Fibroblast of lung (primary cell): ENCODE measurements around the gene PLEKHM1. TPM values are rescaled to one million over a fixed set of nuclear protein-coding genes. Genes with fewer than 3 reads are reported as not detected.
"Not testable (repeated sequence)": the region's sequence is repeated elsewhere in the genome, so short reads cannot be mapped to it uniquely, and the experiment has no call there.

Experiments used
- DNase-seq, 2 donors: peaks; one replicate each; pipeline versions ENCODE4 v3.0.0 to v3.0.0-alpha.2; 2010; ENCODE audit warnings: low read depth in 2 of 2
- H2AFZ ChIP-seq: 2 replicates; pipeline ENCODE4 v1.5.1; 2012; ENCODE audit warnings: low read length, control low read depth, inconsistent platforms
- H3K27ac ChIP-seq: 2 replicates; pipeline ENCODE4 v1.5.1; 2011; ENCODE audit warnings: low read length, control low read depth; ENCODE audit not compliant: insufficient read depth
- H3K27me3 ChIP-seq: 2 replicates; pipeline ENCODE4 v1.5.1; 2011; ENCODE audit warnings: mild to moderate bottlenecking, low read length; ENCODE audit not compliant: control insufficient read depth, insufficient read depth
- H3K36me3 ChIP-seq: 2 replicates; pipeline ENCODE4 v1.5.1; 2011; ENCODE audit warnings: low read length; ENCODE audit not compliant: control insufficient read depth, insufficient read depth
- H3K4me1 ChIP-seq: 2 replicates; pipeline ENCODE4 v1.5.1; 2011; ENCODE audit warnings: low read length; ENCODE audit not compliant: control insufficient read depth, insufficient read depth; ENCODE audit errors: extremely low read depth
- H3K4me2 ChIP-seq: 2 replicates; pipeline ENCODE4 v1.5.1; 2011; ENCODE audit warnings: low read length, control low read depth; ENCODE audit not compliant: insufficient read depth; ENCODE audit errors: extremely low read depth
- H3K4me3 ChIP-seq, 4 experiments: fragments of 200-600 bp in 1 of 4; sonication (generic) in 1 of 4; replicated peaks in 1 of 4; 2 replicates each; pipeline ENCODE4 v1.5.1; 2011 to 2016; ENCODE audit warnings: low read length in 4 of 4, low read depth in 3 of 4, mild to moderate bottlenecking in 3 of 4, control low read depth in 2 of 4, inconsistent platforms in 1 of 4, mixed read lengths in 1 of 4; ENCODE audit not compliant: insufficient read depth in 1 of 4; ENCODE audit errors: control extremely low read depth in 1 of 4
- H3K79me2 ChIP-seq: 2 replicates; pipeline ENCODE4 v1.5.1; 2012; ENCODE audit warnings: mild to moderate bottlenecking, low read length, inconsistent platforms; ENCODE audit not compliant: control insufficient read depth, insufficient read depth
- H3K9ac ChIP-seq: 2 replicates; pipeline ENCODE4 v1.5.1; 2011; ENCODE audit warnings: mild to moderate bottlenecking, low read length, control low read depth; ENCODE audit not compliant: insufficient read depth
- H3K9me3 ChIP-seq: 2 replicates; pipeline ENCODE4 v1.5.1; 2012; ENCODE audit warnings: low read depth, low read length; ENCODE audit not compliant: control insufficient read depth, insufficient read depth
- H4K20me1 ChIP-seq: 2 replicates; pipeline ENCODE4 v1.5.1; 2011; ENCODE audit warnings: low read length; ENCODE audit not compliant: control insufficient read depth, insufficient read depth; ENCODE audit errors: extremely low read depth
- EZH2 ChIP-seq: IDR thresholded peaks from 2 replicates; pipeline ENCODE4 v1.5.1; 2012; ENCODE audit warnings: low read length, control low read depth, mild to moderate bottlenecking; ENCODE audit errors: missing control alignments
- polyA plus RNA-seq, 2 donors: library from polyadenylated mRNA; depleted of rRNA in 1 of 2; stranded (reverse) in 1 of 2; unstranded in 1 of 2; fragments of >200 nt; gene quantifications; 2 replicates each; pipeline ENCODE4 v1.2.1, GENCODE V29; 2011 to 2012; ENCODE audit warnings: missing spikeins in 1 of 2
- total RNA-seq: library from RNA; depleted of rRNA; stranded (reverse); fragments of >200 nt; gene quantifications from 2 replicates; pipeline ENCODE4 v1.2.1, GENCODE V29; 2014
- TF ChIP-seq, protein P1 (sequence below), 2 donors: IDR thresholded peaks in 1 of 2; conservative IDR thresholded peaks in 1 of 2; 1 replicate in 1 of 2; 2 replicates in 1 of 2; pipeline ENCODE4 v1.5.1; 2011 to 2012; ENCODE audit warnings: low read length in 2 of 2, control low read depth in 1 of 2, inconsistent platforms in 1 of 2, low read depth in 1 of 2, mild to moderate bottlenecking in 1 of 2

PLEKHM1 gene
- total and polyA plus RNA-seq, 2 donors (not counting 1 experiment from before 2014, with no cell fraction given): 15.8 to 27.9 TPM

DNA sequence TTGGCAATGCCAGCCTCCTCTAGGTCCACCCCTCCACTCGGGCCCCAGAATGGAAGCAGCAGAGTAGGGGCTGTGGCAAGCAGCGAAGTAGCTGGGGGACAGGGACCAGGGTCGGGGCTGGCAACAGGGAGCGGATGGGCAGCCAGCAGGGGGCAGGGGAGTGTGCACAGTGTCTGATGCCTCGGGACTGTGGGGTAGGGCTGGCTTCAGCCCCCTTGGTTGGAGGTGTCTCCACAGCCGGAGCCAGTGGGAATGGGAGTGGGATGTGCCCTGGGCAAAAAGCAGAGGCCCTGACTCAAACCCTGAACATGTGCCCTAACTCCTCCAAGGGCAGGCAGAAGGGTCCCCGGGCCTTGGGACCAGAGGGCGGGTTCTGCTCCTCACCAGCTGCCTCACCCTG, 39.4 kb downstream of the PLEKHM1 start:
- Histone ChIP-seq H3K4me3 (no peak overlapping the region), H3K4me1 (no peaks in the 10 kb centered on the region), H3K4me2 (no peak overlapping the region), H2AFZ (no peak overlapping the region), H3K36me3 (peaks cover 6% of the 10 kb centered on the region), H3K9me3 (no peaks in the 10 kb centered on the region), H3K9ac (no peak overlapping the region), H3K27ac (no peak overlapping the region), H3K79me2 (no peaks in the 10 kb centered on the region), H4K20me1 (no peaks in the 10 kb centered on the region), H3K27me3 (no peaks in the 10 kb centered on the region)
- DNase-seq: no peak
- TF ChIP-seq EZH2: no peak
- TF ChIP-seq, protein P1, sequence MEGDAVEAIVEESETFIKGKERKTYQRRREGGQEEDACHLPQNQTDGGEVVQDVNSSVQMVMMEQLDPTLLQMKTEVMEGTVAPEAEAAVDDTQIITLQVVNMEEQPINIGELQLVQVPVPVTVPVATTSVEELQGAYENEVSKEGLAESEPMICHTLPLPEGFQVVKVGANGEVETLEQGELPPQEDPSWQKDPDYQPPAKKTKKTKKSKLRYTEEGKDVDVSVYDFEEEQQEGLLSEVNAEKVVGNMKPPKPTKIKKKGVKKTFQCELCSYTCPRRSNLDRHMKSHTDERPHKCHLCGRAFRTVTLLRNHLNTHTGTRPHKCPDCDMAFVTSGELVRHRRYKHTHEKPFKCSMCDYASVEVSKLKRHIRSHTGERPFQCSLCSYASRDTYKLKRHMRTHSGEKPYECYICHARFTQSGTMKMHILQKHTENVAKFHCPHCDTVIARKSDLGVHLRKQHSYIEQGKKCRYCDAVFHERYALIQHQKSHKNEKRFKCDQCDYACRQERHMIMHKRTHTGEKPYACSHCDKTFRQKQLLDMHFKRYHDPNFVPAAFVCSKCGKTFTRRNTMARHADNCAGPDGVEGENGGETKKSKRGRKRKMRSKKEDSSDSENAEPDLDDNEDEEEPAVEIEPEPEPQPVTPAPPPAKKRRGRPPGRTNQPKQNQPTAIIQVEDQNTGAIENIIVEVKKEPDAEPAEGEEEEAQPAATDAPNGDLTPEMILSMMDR (conservative IDR thresholded peaks at IDR 0.05 in 1 of 2, IDR thresholded peaks at IDR 0.05 in 1 of 2; ENCODE audit: low read depth in 1 of 2, low read length in 2 of 2): no peak

DNA sequence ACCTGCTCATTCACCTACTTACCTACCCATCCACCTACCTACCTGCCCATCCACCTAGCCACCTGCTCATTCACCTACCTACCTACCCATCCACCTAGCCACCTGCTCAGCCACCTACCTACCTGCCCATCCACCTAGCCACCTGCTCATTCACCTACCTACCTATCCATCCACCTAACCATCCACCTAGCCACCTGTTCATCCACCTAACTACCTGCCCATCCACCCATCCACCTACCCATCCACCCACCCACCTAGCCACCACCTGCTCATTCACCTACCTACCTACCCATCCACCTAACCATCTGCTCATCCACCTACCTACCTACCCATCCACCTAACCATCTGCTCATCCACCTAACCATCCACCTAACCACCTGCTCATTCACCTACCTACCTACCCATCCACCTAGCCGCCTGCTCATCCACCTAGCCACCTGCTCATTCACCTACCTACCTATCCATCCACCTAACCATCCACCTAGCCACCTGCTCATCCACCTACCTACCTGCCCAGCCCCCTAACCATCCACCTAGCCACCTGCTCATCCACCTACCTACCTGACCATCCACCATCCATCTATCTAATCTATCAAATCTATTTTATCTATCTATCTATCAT, 40.7 kb downstream of the PLEKHM1 start:
- not testable (repeated sequence) for H3K79me2 ChIP-seq, H2AFZ ChIP-seq, H3K4me2 ChIP-seq, H3K27ac ChIP-seq, H4K20me1 ChIP-seq, H3K27me3 ChIP-seq, H3K9me3 ChIP-seq, DNase-seq, H3K4me3 ChIP-seq, H3K9ac ChIP-seq, H3K4me1 ChIP-seq, H3K36me3 ChIP-seq

DNA sequence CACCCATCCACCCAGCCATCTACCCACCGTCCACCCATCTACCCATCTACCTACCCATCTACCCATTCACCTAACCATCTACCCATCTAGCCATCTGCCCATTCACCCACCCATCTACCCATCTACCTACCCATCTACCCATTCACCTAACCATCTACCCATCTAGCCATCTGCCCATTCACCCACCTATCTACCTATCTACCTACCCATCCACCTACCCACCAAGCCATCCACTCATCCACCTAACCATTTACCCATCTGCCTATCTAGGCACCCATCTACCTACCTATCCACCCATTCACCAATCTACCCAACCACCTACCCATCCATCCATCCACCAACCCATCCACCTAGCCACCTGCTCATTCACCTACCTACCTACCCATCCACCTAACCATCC, 41.3 kb downstream of the PLEKHM1 start:
- H3K9ac ChIP-seq, DNase-seq, H3K36me3 ChIP-seq, H3K4me3 ChIP-seq, H3K4me2 ChIP-seq, H4K20me1 ChIP-seq, H3K4me1 ChIP-seq, H3K27me3 ChIP-seq, H3K9me3 ChIP-seq, H3K27ac ChIP-seq, H2AFZ ChIP-seq, H3K79me2 ChIP-seq: not testable (repeated sequence)

DNA sequence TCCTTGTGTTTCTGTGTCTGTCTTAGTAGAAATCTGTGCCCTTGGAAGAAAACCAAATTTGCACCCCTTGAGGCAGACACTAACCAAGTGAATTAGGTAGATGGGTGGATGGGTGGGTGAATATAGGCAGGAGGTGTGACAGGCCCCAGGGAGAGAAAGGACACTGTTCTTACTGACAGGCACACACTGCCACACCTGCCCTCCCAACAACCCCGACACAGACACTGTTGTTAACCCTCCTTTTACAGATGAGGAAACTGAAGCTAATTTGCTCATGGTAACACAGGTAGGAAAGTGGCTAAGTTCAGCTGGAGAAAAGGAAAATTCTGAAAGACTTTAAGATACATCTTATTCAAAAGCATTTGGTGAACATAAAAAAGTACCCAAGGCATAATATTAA, 42.0 kb downstream of the PLEKHM1 start:
- H3K4me2 ChIP-seq, H3K9me3 ChIP-seq, H3K79me2 ChIP-seq: not testable (repeated sequence)

DNA sequence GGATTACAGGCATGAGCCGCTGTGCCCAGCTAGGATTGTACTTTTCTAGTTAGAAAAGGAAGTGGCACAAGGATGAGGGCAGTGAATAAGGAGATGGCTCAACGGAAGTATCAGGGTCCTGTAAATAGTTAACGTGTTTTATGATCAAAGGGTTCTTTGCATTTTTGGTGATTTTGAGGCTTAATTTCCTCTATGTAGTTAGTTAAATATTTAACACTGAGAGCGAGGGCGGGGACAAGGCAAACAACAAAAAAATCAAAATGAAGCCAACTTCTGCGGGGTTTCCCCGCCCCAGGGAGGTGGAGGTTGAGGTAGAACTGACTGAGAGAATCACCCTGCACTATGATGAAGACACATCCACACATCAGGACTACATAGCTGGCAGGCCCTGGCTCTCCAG, 42.5 kb downstream of the PLEKHM1 start:
- H3K4me1 ChIP-seq, H3K27ac ChIP-seq, H3K4me2 ChIP-seq, H3K9me3 ChIP-seq, H3K36me3 ChIP-seq, H3K79me2 ChIP-seq, H3K27me3 ChIP-seq, H3K4me3 ChIP-seq, DNase-seq, H3K9ac ChIP-seq, H2AFZ ChIP-seq, H4K20me1 ChIP-seq: not testable (repeated sequence)

More for the DNA sequence above, 42.0 kb downstream of the PLEKHM1 start:
- H3K4me3 ChIP-seq, H3K27ac ChIP-seq, H3K36me3 ChIP-seq, H3K27me3 ChIP-seq, H2AFZ ChIP-seq, DNase-seq, H3K4me1 ChIP-seq, H3K9ac ChIP-seq, H4K20me1 ChIP-seq: not testable (repeated sequence)

DNA sequence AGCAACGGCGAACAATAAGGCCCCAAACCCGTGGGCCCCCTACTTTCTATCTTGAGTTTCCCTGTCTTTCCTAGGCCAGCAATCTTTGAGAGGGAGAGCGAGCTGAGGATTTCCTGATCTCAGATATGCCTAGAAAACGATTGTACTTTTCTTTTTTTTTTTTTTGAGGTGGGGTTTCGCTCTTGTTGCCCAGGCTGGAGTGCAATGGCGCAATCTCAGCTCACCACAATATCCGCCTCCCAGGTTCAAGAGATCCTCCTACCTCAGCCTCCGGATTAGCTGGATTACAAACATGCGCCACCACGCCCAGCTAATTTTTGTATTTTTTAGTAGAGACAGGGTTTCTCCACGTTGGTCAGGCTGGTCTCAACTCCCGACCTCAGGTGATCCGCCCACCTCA, 42.9 kb downstream of the PLEKHM1 start:
- not testable (repeated sequence) for H3K27me3 ChIP-seq, H3K27ac ChIP-seq, H3K79me2 ChIP-seq, H3K4me2 ChIP-seq, H2AFZ ChIP-seq, H4K20me1 ChIP-seq, H3K9ac ChIP-seq, H3K9me3 ChIP-seq, DNase-seq, H3K4me1 ChIP-seq, H3K4me3 ChIP-seq, H3K36me3 ChIP-seq
